Gastroesophageal sphincter (tissue), 3 donors: ENCODE measurements around the gene ADH1C.

ENCODE experiments used
- POLR2A ChIP-seq, 2 donors: fragments of 450-650 bp; IDR thresholded peaks; one replicate each; pipeline ENCODE4 v1.6.1; 2017; ENCODE audit warnings: antibody characterized with exemption in 2 of 2, mild to moderate bottlenecking in 2 of 2, moderate library complexity in 1 of 2
- TF ChIP-seq, protein P1 (sequence below), 4 experiments: fragments of 200-600 bp in 2 of 4; fragments of 450-650 bp in 2 of 4; sonication (generic) in 1 of 4; IDR thresholded peaks; one replicate each; pipeline ENCODE4 v1.5.1; 2017 to 2019; ENCODE audit warnings: antibody characterized with exemption in 4 of 4, mild to moderate bottlenecking in 2 of 4, moderate library complexity in 2 of 4

DNA sequence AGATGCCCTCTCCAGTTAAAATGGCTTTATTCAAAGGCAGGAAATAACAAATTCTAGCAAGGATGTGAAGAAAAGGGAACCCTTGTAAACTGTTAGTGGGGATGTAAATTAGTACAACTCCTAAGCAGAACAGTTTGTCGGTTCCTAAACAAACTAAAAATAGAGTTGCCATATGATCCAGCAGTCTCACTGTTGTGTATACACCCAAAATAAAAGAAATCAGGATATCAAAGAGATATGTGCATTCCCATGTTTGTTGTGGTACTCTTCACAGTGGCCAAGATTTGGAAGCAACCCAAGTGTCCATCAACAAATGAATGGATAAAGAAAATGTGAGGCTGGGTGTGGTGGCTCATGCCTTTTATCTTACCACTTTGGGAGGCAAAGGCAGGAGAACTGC is 46.5 kb upstream of the ADH1C start:
- TF ChIP-seq POLR2A (IDR thresholded peaks at IDR 0.05): no peak
- TF ChIP-seq, protein P1, sequence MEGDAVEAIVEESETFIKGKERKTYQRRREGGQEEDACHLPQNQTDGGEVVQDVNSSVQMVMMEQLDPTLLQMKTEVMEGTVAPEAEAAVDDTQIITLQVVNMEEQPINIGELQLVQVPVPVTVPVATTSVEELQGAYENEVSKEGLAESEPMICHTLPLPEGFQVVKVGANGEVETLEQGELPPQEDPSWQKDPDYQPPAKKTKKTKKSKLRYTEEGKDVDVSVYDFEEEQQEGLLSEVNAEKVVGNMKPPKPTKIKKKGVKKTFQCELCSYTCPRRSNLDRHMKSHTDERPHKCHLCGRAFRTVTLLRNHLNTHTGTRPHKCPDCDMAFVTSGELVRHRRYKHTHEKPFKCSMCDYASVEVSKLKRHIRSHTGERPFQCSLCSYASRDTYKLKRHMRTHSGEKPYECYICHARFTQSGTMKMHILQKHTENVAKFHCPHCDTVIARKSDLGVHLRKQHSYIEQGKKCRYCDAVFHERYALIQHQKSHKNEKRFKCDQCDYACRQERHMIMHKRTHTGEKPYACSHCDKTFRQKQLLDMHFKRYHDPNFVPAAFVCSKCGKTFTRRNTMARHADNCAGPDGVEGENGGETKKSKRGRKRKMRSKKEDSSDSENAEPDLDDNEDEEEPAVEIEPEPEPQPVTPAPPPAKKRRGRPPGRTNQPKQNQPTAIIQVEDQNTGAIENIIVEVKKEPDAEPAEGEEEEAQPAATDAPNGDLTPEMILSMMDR (IDR thresholded peaks at IDR 0.05): no peak
